IPS DF 4.7 (cell line): Measurements from ENCODE around the gene MRPL44.
A peak's percentile ranks its signal among the peaks of the same experiment; 100 is the strongest.

Experiments
- DNase-seq: peaks from one replicate; pipeline ENCODE4 v3.0.0-alpha.2; 2013; ENCODE audit warnings: low spot score; ENCODE audit errors: extremely low read depth

Gene MRPL44

DNA sequence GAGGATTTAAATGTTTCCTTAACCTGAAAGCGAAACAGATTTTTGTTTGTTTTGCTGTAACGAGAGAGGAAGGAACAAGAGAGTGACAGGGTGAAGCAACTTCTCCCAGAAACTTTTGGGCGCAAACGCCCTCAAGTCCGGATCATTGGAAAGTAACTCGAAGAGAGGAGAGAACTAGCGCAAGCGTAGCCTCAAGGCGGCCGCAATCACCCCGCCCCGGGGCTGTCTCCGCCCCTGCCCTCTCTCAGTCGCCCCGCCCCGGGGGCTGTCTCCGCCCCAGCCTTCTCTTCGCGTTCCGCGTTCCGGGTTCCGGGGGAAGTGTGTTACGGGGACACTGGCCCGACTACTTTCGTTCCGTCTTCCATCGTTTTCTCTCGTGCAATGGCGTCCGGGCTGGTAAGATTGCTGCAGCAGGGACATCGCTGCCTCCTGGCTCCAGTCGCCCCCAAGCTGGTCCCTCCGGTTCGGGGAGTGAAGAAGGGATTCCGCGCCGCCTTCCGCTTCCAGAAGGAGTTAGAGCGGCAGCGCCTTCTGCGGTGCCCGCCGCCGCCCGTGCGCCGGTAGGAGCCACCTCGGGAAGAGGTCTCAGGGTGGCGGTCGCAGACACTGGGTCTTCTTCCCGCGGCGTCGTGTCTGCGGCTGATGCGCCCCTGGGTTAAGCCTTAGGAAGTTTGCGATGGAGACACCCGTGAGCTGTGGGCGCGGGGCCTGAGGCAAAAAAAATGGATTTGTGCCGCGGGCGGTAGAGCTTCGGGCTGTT lies at the start of gene MRPL44:
Gene MRPL44, plus strand, starts transcription at position 372 of the 760 bp plus-strand sequence. Its CDS starts 10 bp downstream, at position 382.
- peak; percentile 71 for DNase-seq

DNA sequence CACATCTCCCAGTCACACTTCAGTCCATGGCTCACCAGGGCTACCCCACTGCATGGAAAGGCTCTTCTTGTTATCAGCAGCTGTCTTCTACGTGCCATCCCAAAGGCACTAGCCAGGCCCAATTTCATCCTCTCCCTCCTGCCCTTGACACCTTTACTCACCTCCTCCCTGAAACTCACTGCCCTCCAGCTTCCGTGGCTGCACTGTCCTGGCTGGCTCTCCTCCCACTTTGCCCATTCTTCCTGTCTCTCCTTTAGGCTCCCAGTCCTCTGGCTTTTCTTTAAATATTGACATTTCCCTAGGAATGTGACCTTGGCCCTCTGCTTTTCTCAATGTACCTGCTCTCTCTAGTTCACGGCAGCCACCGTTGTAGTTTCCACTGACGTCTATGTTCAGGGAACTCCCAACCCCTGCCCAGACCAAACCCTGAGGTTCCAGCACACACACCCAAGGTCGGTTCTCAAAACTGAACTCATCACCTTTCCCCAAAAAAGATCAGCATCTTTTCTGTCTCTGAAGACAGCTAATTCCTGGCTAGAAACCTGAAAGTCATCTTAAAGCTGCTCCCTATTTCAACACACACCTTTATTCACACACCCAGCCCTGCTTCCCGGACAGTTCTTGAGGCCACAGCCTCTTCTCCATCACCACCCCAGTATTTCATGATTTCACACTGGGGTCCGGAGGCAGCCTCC lies 48.8 kb upstream of the MRPL44 start:
- DNase-seq = no peak

DNA sequence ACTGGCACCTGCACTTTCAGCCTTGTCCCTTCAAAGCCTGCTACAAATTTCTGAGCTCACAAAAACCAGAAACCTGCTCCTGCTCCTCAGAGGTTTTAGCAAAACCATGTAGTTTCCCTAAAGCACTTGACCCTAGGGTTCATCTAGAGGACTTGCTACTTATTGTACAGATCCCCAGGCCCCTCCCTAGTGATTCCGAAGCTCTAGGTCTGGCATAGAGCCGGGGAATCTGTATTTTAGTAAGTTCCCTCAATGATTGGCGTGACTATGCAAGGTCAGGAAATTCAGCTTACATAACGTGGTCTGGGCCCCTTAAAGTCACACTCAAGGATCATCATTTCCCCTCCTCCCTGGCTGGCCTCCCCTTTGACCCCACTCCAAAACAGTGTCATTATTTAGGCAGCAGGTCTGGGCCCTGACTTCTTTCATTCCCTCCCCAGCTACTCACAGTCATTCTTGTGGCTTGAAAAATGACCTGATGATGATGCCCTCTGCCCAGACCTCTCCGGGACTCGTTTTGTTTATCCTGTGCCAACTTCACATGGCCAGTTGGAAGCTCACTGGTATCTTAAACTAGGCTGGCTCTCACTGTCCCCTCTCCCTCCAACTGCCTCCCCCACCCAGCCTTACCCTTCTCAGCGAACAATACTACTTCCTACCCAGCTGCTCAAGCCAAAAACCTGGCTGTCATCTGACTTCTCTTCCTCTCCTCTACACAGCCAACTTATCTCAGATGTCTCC lies 48.1 kb upstream of the MRPL44 start:
- DNase-seq = no peak

DNA sequence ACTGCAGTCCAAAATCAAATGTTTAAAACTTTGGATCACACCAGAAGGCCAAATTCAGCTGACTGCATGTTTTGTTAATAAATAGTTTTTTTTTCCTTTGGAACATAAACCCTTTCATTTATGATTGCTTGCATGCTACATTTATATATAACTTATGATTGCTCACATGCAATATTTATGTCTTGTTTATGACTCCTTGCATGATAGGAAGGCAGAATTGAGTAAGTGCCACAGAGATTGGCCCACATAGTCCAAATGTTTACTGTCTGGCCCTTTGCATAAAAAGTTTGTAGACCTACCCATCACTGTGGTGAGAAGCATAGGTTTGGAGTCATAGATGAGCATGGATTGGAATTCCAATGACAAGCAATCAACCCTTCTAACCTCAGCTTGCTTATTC lies 42.9 kb upstream of the MRPL44 start:
- DNase-seq = no peak

DNA sequence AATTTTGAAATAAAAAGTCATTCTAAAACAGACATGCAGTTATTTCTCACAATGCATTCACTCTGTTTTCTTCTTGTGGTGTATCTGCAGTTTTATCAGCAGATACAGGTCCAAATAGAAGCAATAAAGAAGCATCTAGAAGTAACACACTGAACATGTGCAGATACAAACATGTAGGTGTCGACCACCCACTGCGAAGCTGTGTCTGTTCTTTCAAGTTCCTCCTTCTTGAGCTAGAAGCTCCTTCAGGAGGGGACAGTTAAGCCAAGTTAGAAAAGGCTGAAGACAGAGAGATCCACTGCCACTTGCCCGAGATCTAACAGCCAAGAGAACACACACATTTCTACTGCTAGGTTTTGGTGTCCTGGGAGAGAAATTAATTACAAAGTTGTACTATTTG lies 42.2 kb upstream of the MRPL44 start:
- DNase-seq = no peak

DNA sequence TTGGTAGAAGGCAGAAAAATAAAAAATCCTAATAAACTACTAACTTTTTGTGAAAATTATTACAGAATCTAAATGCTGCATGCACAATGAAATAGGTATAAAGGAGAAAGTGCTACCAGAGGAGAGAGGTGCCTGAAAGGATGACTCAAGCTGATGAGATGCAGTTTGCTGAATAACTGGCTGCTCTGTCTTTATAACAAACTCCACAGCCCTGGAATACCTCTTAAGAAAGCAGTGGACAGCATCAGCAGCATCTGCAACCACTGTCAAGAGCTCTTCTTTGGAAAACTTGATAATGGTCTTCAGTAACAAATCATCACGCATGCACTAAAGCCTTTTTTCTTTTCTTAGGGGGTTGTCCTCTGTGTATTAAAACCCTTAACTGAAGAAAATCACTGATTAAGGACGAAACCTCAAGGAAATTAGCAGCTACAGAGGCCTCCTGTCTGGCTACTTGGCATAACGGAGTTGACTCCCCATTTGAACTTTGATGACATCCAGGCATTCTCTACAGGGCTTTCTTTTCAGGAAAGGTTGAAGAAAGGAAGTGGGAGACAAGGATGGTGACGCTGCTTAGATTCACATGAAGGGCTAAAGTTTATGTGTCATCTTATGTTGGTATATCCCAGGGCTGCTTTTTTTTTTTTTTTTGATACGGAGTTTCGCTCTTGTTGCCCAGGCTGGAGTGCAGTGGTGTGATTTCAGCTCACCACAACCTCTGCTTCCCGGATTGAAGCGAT lies 40.9 kb upstream of the MRPL44 start:
- DNase-seq = no peak

DNA sequence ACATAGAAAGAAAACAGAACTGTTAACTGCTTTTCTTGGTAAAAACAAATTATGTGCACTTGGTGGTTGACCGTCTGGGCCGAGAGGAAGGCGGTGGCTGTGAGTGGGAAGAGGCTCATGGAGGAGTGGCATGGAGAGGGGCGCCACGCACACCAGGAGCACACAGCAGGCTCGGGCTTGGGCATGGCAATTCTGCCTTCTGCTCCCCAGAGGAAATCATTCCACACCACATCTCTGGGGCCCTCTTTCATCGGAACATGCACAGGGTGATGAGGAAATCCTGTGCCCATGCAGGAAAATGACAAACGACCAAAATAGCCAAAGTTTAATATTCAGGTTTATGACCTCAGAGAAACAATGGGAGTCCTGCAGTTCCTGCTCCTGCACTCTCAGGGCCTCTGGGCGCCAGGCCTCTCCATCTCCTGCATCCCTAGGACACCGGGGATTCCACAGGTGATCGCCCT lies 38.6 kb upstream of the MRPL44 start:
- DNase-seq = no peak

DNA sequence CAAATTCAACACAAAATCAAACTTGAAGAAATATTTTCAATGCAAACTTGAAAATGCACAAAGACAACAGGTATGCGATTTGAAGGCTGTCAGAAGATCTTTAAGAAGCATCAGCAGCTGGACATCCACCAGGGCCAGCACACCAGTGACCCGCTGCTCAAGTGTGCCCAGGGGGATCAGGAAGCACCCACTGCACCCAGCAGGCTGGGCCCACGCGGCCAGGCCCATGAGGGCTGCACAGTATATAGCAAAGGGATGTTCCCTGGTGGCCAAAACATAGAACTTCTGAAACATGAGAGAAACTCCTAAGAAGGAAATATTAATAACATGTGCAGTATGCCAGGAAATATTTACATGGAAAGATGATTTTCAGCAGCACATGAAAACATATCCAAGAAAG lies 37.2 kb upstream of the MRPL44 start:
- no peak for DNase-seq

DNA sequence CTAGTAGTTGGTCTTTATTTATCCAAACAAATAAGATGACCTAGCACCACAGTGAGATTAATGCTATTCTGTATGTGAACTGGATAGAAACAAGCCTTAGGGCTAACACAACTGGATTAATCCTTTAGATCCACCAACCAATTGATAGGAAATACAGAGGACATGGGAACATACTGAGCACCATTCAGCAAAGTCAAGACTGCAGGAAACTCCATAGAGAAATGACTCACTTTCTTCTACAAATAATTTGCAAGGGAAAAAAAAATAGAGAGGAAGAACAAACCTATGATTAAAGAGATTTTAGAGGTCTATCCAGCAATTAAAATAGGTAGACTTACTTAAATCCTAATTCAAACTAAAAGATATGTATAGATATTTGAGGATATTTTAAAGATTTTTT lies 36.1 kb upstream of the MRPL44 start:
- DNase-seq = no peak

DNA sequence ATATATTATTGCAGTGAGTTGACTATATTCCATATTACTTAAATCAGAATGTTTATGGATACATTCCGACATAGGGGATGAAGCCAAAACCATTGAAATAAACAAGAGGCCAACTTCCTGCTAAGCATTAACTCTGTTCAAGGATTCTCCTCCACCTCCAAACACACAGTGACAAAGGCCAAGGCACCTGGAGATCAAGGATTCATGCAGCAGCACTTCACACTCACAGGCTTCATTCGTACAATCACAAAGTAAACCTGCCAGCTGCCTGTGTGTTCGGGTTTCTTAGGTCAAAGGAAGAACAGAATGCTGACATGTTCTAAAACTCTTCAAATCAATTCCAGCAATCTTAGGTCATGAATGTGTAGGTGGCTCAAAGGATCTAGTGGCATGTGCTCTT lies 35.0 kb upstream of the MRPL44 start:
- DNase-seq = no peak

DNA sequence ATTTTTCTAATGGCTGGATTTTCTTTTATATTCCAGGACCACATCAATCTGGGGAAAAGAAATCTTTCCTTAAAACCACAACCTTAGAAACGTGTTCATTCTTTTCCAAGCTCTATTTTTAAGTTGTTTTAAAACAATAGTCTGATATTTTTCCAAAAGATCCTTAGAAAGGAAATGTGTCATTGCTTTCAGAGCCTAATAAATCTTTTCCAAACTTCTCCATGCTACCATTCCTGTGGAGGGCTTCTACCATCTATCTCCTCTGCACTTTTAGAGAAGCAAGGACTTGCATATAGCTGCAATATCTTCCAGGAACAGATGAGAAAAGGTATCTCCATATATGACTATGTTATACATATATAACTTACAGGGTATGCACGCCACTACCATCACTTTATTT lies 33.3 kb upstream of the MRPL44 start:
- DNase-seq = no peak

DNA sequence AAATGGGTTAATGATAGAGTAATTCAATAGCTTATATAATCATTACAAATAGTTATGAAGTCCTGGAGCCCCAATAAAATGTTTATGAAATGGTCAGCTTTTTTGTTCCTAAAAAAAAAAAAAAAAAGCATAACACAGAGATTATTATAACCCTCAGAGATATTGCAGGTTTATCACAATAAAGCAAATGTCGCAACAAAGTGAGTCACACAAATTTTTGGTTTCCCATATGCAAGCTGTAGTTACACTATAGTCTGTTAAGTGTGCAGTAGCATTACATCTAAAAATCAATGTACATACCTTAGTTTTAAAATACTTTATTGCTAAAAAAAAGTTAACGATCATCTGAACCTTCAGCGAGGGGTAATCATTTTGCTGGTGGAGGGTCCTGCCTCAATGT lies 32.2 kb upstream of the MRPL44 start:
- DNase-seq = no peak

DNA sequence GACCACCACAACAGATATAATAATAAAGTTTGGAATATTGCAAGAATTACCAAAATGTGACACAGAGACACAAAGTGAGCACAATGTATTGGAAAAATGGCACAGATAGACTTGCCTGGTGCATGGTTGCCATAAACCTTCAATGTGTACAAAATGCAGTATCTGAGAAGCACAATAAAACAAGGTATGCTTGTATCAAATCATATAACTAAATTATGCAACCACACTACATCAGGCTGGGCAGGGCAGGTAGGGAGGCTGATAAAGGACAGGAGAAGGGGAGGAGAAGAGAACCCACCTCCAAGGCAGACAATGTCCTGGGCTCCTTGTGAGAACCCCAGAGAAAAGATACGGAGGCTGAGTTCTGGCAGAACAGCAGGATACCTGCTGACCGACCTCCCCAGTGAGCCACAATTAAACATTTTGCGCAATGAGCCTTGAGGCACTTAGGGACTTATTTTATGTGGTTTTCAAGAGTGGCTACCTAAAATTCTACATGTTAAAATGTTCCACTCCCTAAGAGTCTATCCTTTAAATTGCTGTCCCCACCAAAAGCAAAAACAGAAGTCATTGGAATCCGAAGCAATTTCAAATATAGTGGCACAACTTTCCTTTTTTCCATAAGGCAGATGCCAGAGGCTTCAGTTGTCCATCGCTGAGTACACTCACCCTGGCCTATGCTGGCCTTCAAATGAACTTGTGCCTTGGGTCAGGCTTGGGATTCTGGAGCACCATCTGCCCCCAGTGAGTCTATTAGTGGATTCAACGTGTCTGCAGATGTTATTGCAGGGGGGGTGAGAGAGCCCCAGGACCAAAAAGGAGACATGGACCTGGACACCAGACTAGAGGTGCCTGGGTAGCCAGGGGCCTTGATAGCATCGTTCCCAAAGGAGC lies 28.9 kb upstream of the MRPL44 start:
- no peak for DNase-seq

DNA sequence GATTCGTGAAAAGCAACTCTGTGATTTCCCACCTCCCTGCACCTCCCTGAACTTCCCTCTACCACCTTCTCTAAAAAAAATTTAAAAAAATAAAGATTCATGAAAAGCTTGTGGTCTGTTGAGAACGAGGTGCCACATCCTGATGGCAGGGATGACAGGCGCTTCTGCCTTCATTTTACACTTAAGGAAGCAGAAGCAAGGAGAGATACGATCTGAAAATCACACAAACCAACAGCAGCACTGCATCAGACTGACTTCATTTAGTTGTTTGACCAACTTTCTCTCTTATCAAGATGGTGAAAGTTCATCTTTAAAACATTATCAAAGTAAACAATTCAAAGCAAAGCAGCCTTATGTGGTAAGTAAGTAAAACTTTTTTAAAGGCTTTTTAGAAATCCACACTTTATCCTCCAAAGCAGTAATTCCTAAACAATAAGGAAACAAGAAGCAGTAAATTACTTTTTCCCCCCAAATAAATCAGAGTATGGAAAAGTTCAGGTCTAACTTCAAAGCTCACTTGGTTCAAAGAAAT lies 27.6 kb upstream of the MRPL44 start:
- DNase-seq = no peak

DNA sequence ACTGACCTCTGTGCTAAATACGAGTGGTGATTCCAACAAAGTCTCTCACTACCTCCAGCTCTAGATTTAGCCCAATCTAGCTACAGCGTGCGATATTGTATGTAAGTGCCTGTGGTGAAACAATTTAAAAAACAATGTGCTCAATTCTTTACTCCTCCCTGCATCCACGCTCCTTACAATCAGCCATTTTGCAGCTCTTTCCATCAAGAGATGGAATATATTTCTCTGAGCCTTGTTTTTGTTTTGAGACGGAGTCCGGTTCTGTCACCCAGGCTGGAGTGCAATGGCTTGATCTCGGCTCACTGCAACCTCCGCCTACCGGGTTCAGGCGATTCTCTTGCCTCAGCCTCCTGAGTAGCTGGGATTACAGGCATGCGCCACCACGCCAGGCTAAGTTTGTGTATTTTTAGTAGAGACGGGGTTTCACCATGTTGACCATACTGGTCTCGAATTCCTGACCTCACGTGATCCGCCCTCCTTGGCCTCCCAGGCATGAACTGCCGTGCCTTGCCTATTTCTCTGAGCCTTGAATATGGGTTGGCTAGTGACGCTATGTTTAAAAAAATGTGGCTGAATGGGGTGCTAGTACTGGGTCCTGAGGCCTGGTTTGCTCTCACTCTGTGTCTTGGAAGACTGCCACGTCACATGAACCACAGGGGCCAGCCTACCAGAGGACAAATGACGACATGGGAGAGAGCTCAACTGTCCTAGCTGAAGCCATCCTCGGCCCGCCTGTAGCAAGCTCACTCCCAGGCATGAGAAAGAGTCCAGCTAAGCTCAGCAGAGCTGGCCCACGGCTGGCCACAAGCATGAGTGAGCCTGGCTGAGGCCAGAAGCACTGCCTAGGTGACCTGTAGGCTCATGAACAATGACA lies 26.9 kb upstream of the MRPL44 start:
- no peak for DNase-seq

DNA sequence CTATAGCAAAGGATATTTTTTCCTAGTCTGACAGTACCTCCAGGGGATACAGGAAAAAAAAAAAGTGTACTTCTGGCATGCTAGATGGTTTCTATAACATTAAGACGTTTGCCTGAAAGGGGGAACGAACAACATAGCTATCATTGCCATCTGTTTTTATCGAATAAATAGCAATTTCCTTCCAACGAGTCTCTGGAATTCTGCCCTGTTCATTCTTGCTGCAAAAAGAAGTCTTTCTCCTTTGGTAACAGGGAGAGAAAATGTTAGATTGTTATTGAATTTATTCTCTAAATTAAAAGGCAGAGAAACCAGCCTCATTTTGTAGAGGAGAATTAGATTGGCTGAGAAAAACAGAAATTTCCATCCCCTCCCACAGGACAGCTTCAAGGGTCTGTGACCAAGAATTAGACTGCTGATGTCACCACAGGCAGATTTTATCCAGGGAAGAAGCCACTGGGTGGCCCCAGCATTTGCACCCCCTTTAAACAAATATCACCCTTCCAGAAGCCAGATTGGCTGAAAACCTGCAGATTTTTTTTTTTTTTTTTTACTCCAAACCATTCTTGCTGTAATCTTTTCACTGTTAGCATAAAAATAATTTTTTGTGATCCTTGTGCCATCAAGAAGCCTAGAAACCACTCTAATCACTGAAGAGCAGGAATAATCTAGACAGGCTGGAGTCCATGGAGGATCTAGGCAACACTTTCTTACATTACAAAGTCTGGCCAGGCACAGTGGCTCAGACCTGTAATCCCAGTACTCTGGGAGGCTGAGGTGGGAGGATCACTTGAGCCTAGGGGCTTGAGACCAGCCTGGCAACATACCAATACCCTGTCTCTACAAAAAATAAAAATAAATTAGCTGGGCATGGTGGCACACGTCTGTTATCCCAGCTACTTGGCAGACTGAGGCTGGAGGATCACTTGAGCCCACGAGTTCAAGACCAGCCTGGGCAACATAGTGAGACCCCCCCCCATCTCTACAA lies 24.2 kb upstream of the MRPL44 start:
- DNase-seq = no peak

DNA sequence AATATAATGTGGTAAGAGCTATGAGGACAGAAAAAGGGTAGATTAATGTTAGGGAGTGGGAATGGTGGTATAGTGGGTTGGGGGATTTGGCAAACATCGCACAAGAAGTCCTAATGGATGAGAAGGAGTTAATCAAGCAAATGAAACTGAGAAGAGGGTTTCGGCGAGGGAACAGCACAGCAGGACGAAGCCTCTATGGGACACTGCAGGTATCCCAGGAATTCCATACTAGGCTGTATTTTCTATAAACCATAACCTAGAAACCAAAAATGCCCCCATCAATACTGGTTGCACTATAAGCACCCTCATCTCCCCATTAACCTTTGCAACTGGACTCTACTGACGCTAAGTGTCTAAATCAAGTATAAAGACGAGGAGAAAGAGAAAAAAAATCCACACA lies 22.4 kb upstream of the MRPL44 start:
- DNase-seq = no peak

DNA sequence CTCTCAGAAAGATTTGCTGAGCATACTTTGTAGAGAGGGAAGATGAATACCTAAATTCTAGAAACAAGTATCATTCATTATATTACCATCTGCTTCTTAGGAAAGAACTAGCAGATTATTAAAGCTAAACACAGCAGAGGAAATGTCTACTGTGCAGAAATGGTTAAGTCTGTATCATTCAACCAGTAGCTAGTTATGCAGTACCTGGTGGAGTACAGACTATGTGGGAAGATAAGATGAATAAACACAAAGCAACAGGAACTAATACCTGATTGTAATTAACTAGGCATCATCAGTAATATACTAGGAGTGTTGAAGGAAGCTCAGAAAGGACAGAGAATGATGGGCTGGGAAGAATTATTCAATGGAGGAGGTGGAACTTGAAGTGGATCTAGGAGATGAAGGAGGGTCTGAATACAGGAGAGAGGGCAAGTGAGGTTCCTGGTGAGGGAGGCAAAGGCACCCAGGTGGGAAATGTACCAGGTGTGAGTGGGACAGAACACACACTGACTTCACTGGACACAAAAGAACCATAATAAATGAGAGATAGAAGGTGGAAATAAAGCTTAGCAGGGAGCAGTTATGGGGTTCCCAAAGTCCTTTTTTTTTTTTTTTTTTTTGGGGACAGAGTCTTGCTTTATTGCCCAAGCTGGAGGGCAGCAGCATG lies 21.7 kb upstream of the MRPL44 start:
- DNase-seq = no peak
